Parathyroid adenoma (tissue), 2 donors: Measurements from ENCODE around the gene ADAMTS6.

Experiments
- H2AFZ ChIP-seq: fragments of 300-600 bp; sonication (generic); one replicate; pipeline ENCODE4 v1.7.0; 2017; ENCODE audit warnings: antibody characterized with exemption, mild to moderate bottlenecking
- H3K27ac ChIP-seq: fragments of 300-600 bp; sonication (generic); one replicate; pipeline ENCODE4 v1.7.0; 2017
- H3K27me3 ChIP-seq: fragments of 300-600 bp; sonication (generic); one replicate; pipeline ENCODE4 v1.7.0; 2017; ENCODE audit warnings: low read length; ENCODE audit not compliant: control insufficient read depth, insufficient read depth
- H3K36me3 ChIP-seq: fragments of 300-600 bp; sonication (generic); one replicate; pipeline ENCODE4 v1.7.0; 2017; ENCODE audit warnings: low read length; ENCODE audit not compliant: control insufficient read depth, insufficient read depth
- H3K4me1 ChIP-seq: fragments of 300-600 bp; sonication (generic); one replicate; pipeline ENCODE4 v1.7.0; 2017; ENCODE audit warnings: control low read depth
- H3K4me2 ChIP-seq: fragments of 300-600 bp; sonication (generic); one replicate; pipeline ENCODE4 v1.7.0; 2017; ENCODE audit warnings: low read length
- H3K4me3 ChIP-seq: fragments of 300-600 bp; sonication (generic); one replicate; pipeline ENCODE4 v1.7.0; 2017; ENCODE audit warnings: low read depth, low read length
- H3K79me2 ChIP-seq: fragments of 300-600 bp; sonication (generic); one replicate; pipeline ENCODE4 v1.7.0; 2017; ENCODE audit warnings: control low read depth
- H3K9ac ChIP-seq: fragments of 300-600 bp; sonication (generic); one replicate; pipeline ENCODE4 v1.7.0; 2017; ENCODE audit warnings: mild to moderate bottlenecking
- H3K9me3 ChIP-seq: fragments of 300-600 bp; sonication (generic); one replicate; pipeline ENCODE4 v1.7.0; 2017; ENCODE audit warnings: low read length; ENCODE audit not compliant: control insufficient read depth
- TF ChIP-seq, protein P1 (sequence below): fragments of 300-600 bp; sonication (generic); IDR thresholded peaks from one replicate; pipeline ENCODE4 v1.7.0; 2017; ENCODE audit warnings: antibody characterized with exemption, mild to moderate bottlenecking
- donor health status: primary hyperparathyroidism.

Gene ADAMTS6

DNA sequence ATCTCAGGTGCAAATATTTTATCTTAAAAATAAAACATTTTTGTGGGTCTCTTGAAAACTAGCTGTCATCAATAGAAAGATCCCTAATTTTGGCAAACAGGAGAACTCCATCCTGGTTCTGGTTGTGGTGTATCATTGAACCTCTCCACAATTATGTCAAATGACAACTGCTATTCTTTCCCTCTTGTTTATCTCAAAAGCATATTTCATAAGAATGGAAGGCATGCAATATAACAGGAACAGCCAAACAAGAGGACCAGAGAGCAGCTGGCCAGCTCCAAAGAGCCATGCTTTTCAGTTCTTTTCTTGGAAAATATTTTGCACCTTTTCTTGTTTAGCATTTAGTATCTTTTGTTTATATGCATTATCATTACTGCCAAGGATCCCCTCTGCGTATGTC lies 125.4 kb downstream of the ADAMTS6 start:
- Histone ChIP-seq H3K27me3 (no peaks in the 10 kb centered on the region), H3K79me2 (no peaks in the 10 kb centered on the region), H3K9me3 (no peaks in the 10 kb centered on the region), H3K4me3 (no peak overlapping the region), H2AFZ (no peak overlapping the region), H3K36me3 (no peaks in the 10 kb centered on the region), H3K4me2 (no peak overlapping the region), H3K27ac (no peak overlapping the region), H3K9ac (no peak overlapping the region), H3K4me1 (no peaks in the 10 kb centered on the region)
- TF ChIP-seq, protein P1, sequence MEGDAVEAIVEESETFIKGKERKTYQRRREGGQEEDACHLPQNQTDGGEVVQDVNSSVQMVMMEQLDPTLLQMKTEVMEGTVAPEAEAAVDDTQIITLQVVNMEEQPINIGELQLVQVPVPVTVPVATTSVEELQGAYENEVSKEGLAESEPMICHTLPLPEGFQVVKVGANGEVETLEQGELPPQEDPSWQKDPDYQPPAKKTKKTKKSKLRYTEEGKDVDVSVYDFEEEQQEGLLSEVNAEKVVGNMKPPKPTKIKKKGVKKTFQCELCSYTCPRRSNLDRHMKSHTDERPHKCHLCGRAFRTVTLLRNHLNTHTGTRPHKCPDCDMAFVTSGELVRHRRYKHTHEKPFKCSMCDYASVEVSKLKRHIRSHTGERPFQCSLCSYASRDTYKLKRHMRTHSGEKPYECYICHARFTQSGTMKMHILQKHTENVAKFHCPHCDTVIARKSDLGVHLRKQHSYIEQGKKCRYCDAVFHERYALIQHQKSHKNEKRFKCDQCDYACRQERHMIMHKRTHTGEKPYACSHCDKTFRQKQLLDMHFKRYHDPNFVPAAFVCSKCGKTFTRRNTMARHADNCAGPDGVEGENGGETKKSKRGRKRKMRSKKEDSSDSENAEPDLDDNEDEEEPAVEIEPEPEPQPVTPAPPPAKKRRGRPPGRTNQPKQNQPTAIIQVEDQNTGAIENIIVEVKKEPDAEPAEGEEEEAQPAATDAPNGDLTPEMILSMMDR = no peak

DNA sequence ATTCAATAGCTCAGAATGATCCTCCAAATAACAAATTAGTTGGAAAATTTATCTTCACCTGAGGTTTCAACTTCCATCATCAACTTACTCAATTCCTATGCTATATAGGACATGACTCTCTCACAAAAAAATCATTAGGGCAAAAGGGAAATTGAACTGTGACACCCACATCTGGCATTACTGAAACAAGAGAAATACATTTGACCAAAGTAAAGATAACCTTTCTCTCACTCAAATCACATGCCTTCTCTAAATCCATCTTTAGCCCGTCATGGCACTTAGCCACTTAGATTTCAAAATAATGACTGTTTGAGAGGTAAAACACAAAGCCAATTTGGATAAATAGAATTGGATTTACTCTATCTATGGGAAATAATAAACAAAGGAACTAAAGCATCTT lies 126.4 kb downstream of the ADAMTS6 start:
- H2AFZ ChIP-seq = no peak overlapping the region
- H3K4me1 ChIP-seq = no peaks in the 10 kb centered on the region
- H3K9ac ChIP-seq = no peak overlapping the region
- H3K27ac ChIP-seq = no peak overlapping the region
- no peaks in the 10 kb centered on the region for H3K36me3 ChIP-seq
- H3K4me2 ChIP-seq = no peak overlapping the region
- no peaks in the 10 kb centered on the region for H3K79me2 ChIP-seq
- H3K27me3 ChIP-seq = no peaks in the 10 kb centered on the region
- TF ChIP-seq, protein P1 = no peak
- H3K9me3 ChIP-seq = no peaks in the 10 kb centered on the region
- H3K4me3 ChIP-seq = no peak overlapping the region

DNA sequence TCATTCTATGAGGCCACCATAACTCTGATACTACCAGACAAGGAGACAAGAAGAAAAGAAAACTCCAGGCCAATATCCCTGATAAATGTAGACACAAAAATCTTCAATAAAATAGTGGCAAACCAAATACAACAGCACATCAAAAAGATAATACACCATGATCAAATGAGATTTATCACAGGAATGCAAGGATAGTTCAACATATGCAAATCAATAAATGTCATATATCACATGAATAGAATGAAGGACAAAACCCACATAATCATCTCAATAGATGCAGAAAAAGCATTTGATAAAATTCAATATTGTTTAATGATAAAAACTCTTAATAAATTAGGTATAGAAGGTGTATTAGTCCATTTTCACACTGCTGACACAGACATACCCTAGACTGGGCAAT lies 139.9 kb downstream of the ADAMTS6 start:
- Histone ChIP-seq H3K9me3 (no peaks in the 10 kb centered on the region), H3K4me3 (no peak overlapping the region), H3K9ac (no peak overlapping the region), H3K4me2 (no peak overlapping the region), H3K36me3 (no peaks in the 10 kb centered on the region), H3K79me2 (no peaks in the 10 kb centered on the region), H3K27me3 (no peaks in the 10 kb centered on the region), H3K4me1 (no peaks in the 10 kb centered on the region), H3K27ac (no peak overlapping the region), H2AFZ (no peak overlapping the region)
- TF ChIP-seq, protein P1 = no peak

DNA sequence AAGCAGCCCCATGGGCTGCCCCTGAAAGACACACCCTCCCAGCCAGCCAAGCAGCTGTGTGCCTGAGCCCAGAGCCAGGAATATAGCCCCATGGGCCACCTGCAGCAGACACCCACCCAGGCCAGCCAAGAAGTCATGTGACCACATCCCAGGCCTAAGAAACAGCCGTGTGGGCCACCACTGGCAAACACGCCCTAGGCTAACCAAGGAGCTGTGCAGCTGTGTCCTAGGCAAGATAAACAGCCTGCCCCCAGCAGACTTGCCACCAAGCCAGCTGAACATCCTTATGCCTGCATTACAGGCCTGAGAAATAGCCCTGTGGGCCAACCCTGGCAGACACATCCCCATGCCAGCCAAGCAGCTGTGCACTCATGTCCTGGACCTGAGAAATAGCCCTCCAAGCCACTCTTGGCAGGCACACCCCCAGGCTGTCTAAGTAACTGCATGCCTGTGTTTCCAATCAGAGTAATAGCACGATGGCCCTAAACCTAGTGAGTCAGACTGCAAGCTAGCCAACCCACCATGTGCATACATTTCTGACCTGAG lies 143.0 kb downstream of the ADAMTS6 start:
- TF ChIP-seq, protein P1 = no peak
- Histone ChIP-seq H3K79me2 (no peaks in the 10 kb centered on the region), H3K36me3 (no peaks in the 10 kb centered on the region), H3K9me3 (no peaks in the 10 kb centered on the region), H3K27ac (no peak overlapping the region), H3K27me3 (no peaks in the 10 kb centered on the region), H3K9ac (no peak overlapping the region), H3K4me2 (no peak overlapping the region), H3K4me1 (no peaks in the 10 kb centered on the region), H3K4me3 (no peak overlapping the region), H2AFZ (no peak overlapping the region)

DNA sequence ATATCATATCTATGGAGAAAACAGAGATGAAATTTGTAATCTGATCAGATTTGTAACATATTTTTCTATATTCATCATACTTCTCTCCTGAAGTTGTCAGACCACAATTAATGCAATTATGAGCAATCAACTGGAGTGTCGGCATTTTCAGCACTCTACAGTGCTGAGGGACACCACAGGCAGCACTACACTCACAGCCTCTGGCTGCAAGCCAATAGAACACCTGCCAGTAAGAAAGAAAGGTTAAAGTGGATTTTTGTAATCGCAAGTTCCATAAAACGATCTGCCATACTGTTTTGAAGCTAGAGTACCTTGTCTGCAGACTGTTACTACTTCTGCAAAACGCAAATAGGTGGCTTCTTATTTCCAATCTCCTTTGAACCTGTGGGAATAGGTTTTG lies 147.6 kb downstream of the ADAMTS6 start:
- no peaks in the 10 kb centered on the region for H3K36me3 ChIP-seq
- no peaks in the 10 kb centered on the region for H3K9me3 ChIP-seq
- H3K27me3 ChIP-seq = no peaks in the 10 kb centered on the region
- H3K4me3 ChIP-seq = no peak overlapping the region
- no peak overlapping the region for H3K4me2 ChIP-seq
- H3K4me1 ChIP-seq = no peaks in the 10 kb centered on the region
- no peak overlapping the region for H3K27ac ChIP-seq
- no peak overlapping the region for H2AFZ ChIP-seq
- no peaks in the 10 kb centered on the region for H3K79me2 ChIP-seq
- TF ChIP-seq, protein P1 = no peak
- no peak overlapping the region for H3K9ac ChIP-seq
